ENCODE data around the gene CCDC85A.

DNA sequence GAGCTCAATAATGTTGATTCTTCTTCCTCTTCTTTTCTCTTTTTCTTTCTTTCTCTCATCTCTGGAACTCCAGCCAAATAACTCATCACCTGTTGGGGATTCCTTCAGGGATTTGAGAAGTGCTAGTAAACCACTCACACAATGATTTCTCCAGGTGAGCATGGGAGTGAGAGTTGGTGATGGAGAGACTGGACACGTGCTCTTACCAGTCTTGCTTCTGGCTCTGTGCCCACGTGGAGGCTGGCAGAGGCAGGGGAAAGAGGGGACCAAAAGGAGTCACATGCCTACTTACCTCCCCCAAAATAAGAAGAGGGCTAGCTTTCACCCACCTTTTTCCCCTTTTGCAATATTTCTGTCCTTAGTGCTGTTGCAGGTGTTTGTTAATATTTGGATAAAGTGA is 28.6 kb upstream of the CCDC85A start:
- TF ChIP-seq POLR2A (IDR thresholded peaks at IDR 0.05) = no peak
- TF ChIP-seq, protein P1, sequence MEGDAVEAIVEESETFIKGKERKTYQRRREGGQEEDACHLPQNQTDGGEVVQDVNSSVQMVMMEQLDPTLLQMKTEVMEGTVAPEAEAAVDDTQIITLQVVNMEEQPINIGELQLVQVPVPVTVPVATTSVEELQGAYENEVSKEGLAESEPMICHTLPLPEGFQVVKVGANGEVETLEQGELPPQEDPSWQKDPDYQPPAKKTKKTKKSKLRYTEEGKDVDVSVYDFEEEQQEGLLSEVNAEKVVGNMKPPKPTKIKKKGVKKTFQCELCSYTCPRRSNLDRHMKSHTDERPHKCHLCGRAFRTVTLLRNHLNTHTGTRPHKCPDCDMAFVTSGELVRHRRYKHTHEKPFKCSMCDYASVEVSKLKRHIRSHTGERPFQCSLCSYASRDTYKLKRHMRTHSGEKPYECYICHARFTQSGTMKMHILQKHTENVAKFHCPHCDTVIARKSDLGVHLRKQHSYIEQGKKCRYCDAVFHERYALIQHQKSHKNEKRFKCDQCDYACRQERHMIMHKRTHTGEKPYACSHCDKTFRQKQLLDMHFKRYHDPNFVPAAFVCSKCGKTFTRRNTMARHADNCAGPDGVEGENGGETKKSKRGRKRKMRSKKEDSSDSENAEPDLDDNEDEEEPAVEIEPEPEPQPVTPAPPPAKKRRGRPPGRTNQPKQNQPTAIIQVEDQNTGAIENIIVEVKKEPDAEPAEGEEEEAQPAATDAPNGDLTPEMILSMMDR (IDR thresholded peaks at IDR 0.05) = no peak
